ENCODE measurements around the gene DCLK3. TPM values are rescaled to one million over a fixed set of nuclear protein-coding genes. Genes with fewer than 3 reads are reported as not detected.

The DCLK3 gene
- total RNA-seq, 1 donor from 2014 or later: 0.51 TPM

DNA sequence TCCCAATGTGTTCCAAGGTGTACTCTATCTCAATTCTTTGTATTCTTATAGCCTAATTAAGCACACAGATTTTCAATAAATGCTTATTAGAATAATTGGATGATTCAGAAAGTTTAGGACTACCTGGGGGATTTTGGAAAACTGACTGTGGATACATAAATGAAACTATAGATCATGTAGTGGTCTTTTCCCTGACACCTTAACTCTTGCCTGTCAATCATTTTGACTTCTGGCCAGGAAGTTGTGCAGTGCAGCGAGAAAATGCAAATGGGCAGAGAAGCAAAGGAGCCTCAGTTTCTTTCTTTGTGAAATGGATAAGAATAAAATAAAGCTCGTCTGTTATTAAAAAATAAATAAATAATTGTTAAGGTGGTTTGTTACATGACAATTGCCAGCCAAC, 47.4 kb upstream of the DCLK3 start:
- no peaks in the 10 kb centered on the region for H3K9me3 ChIP-seq (ENCODE audit: low read depth)
- no peaks in the 10 kb centered on the region for H3K36me3 ChIP-seq
- H3K79me2 ChIP-seq (ENCODE audit: low read depth): no peaks in the 10 kb centered on the region
- TF ChIP-seq EZH2phosphoT487 (IDR thresholded peaks at IDR 0.05) (no peak), CTCF (IDR thresholded peaks at IDR 0.05) (no peak), EZH2 (IDR thresholded peaks at IDR 0.05) (no peak)
- Mint-ChIP-seq H3K4me1 (peaks cover 4% of the 10 kb centered on the region), H3K27ac (no peak overlapping the region), H3K36me3 (no peaks in the 10 kb centered on the region), H3K27me3 (ENCODE audit: insufficient read depth, low read depth) (peaks cover 3% of the 10 kb centered on the region), H3K4me3 (no peak overlapping the region), H3K9me3 (peaks cover 6% of the 10 kb centered on the region)
- no peak for DNase-seq (ENCODE audit: low spot score)
- H3K9ac ChIP-seq: no peak overlapping the region
- H4K20me1 ChIP-seq (ENCODE audit: low read depth): no peaks in the 10 kb centered on the region
- H2AFZ ChIP-seq (replicated peaks): no peak overlapping the region
- H3K27me3 ChIP-seq: no peaks in the 10 kb centered on the region
- no peak overlapping the region for H3K4me3 ChIP-seq
- H3F3A ChIP-seq (ENCODE audit: low read depth): no peaks in the 10 kb centered on the region
- H3K27ac ChIP-seq: no peak overlapping the region
- H3K4me1 ChIP-seq: no peaks in the 10 kb centered on the region
- H3K4me2 ChIP-seq: no peak overlapping the region

DNA sequence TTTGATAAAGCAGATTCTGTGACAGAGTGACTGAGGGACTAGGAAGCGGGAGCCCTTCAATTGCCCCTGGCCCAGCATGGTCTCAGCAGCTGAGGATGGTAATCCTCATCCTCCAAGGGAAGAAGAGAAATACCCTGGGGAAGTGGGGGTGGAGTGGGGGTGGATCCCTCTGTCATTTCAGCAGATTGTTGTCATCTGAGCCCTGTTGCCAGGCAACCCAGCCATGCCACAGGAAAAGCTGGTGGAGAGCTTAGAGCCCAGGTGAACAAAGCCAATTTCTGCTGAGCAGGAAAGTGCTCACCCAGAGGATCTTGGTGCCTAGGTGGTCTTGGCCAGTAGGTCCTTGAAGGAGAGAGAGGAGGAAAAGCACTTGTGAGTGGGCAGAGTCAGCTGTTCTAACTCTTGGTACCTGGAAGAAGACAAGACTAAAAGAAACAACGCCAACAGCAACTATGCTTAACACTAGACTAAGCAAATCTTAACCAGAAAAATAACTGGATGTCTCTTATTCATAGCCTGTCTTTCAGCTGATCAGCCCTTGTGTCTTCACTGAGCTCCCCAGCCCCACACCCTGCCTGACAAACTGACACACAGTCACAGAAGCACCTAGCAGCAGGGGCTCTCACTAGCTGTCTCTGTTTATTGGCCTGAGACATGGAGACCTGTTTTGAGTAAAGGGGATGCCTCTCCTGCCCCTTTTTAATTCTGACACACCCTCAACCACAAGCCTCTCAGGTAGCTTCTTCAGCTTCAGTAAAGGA, 40.1 kb upstream of the DCLK3 start:
- H3K4me1 ChIP-seq: peaks cover 6% of the 10 kb centered on the region
- peaks cover 26% of the 10 kb centered on the region for H3K9me3 Mint-ChIP-seq
- no peak overlapping the region for H3K4me2 ChIP-seq
- H3K36me3 ChIP-seq: no peaks in the 10 kb centered on the region
- H3F3A ChIP-seq (ENCODE audit: low read depth): no peaks in the 10 kb centered on the region
- peak; percentile 50 for DNase-seq (ENCODE audit: low spot score)
- H3K27ac ChIP-seq: no peak overlapping the region
- H3K9me3 ChIP-seq (ENCODE audit: low read depth): no peaks in the 10 kb centered on the region
- H3K9ac ChIP-seq: no peak overlapping the region
- no peaks in the 10 kb centered on the region for H3K79me2 ChIP-seq (ENCODE audit: low read depth)
- peaks cover 10% of the 10 kb centered on the region for H3K27me3 Mint-ChIP-seq (ENCODE audit: insufficient read depth, low read depth)
- no peak for TF ChIP-seq EZH2phosphoT487 (IDR thresholded peaks at IDR 0.05)
- no peak for TF ChIP-seq EZH2 (IDR thresholded peaks at IDR 0.05)
- no peak for TF ChIP-seq CTCF (IDR thresholded peaks at IDR 0.05)
- no peaks in the 10 kb centered on the region for H3K27me3 ChIP-seq
- H3K4me3 ChIP-seq: no peak overlapping the region
- no peaks in the 10 kb centered on the region for H4K20me1 ChIP-seq (ENCODE audit: low read depth)
- H2AFZ ChIP-seq (replicated peaks): no peak overlapping the region
- H3K36me3 Mint-ChIP-seq: no peaks in the 10 kb centered on the region
- no peak overlapping the region for H3K27ac Mint-ChIP-seq
- H3K4me1 Mint-ChIP-seq: peaks cover 16% of the 10 kb centered on the region
- H3K4me3 Mint-ChIP-seq: no peak overlapping the region

DNA sequence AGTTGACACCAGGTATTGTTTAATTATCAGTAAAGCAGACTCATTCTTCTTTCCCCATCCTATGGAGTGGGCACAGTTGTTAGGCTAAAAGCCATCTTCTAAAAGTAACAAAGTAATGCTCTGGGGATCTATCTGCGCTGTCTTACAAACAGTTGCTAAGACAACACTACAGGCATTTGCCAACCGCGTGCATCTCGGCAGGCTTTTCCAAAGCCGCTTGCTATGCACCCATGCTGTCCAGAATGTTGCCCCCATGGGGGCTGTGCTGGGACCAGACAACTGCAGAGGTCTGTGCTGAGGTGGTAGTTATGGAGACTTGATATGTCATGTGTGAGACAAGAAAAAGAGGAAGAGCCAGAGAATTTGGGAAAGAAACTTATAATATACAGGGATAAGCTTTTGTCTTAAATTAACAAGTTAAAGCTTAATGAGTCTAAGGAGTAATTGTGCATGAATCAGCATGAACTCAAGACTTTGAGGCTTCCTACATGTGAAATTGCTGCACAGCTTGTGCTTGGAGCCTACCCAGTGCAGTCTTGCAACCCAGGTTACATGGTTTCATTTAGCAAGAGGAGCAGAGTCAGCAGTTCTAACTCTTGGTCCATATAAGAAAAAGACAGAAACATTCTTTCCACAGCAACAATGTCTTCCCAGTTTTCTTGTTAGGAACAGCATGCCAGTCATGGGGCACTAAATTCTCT, 38.9 kb upstream of the DCLK3 start:
- peaks cover 16% of the 10 kb centered on the region for H3K4me1 Mint-ChIP-seq
- H3K4me2 ChIP-seq: no peak overlapping the region
- no peaks in the 10 kb centered on the region for H3K9me3 ChIP-seq (ENCODE audit: low read depth)
- no peak overlapping the region for H2AFZ ChIP-seq (replicated peaks)
- no peaks in the 10 kb centered on the region for H3K36me3 ChIP-seq
- H3K9me3 Mint-ChIP-seq: peaks cover 26% of the 10 kb centered on the region
- no peaks in the 10 kb centered on the region for H3K27me3 ChIP-seq
- H3K4me3 Mint-ChIP-seq: no peak overlapping the region
- H3K4me3 ChIP-seq: no peak overlapping the region
- H4K20me1 ChIP-seq (ENCODE audit: low read depth): no peaks in the 10 kb centered on the region
- H3K27ac ChIP-seq: no peak overlapping the region
- no peaks in the 10 kb centered on the region for H3K79me2 ChIP-seq (ENCODE audit: low read depth)
- TF ChIP-seq EZH2 (IDR thresholded peaks at IDR 0.05) (no peak), EZH2phosphoT487 (IDR thresholded peaks at IDR 0.05) (no peak), CTCF (IDR thresholded peaks at IDR 0.05) (no peak)
- no peak overlapping the region for H3K27ac Mint-ChIP-seq
- DNase-seq (ENCODE audit: low spot score): no peak
- H3K9ac ChIP-seq: no peak overlapping the region
- H3F3A ChIP-seq (ENCODE audit: low read depth): no peaks in the 10 kb centered on the region
- H3K4me1 ChIP-seq: peaks cover 6% of the 10 kb centered on the region
- peaks cover 10% of the 10 kb centered on the region for H3K27me3 Mint-ChIP-seq (ENCODE audit: insufficient read depth, low read depth)
- no peaks in the 10 kb centered on the region for H3K36me3 Mint-ChIP-seq
